SK-N-MC (cell line): ENCODE data around the gene CLEC17A.
A peak's percentile ranks its signal among the peaks of the same experiment; 100 is the strongest.
"Not testable (repeated sequence)": the region's sequence is repeated elsewhere in the genome, so short reads cannot be mapped to it uniquely, and the experiment has no call there.

Experiments
- DNase-seq: peaks from one replicate; pipeline ENCODE4 v3.0.0-alpha.2; 2011; ENCODE audit warnings: low read depth, low spot score
- H3K27ac ChIP-seq: fragments of 200-600 bp; sonication (generic); 2 replicates; pipeline ENCODE4 v1.5.1; 2016; ENCODE audit warnings: mixed run types
- H3K36me3 ChIP-seq: fragments of 200-600 bp; sonication (generic); 2 replicates; pipeline ENCODE4 v1.6.1; 2017; ENCODE audit warnings: antibody characterized with exemption, low read length, mixed read lengths; ENCODE audit not compliant: insufficient read depth
- H3K4me3 ChIP-seq: fragments of 200-600 bp; sonication (generic); 2 replicates; pipeline ENCODE4 v1.5.1; 2016
- H3K9ac ChIP-seq: fragments of 200-600 bp; sonication (generic); 2 replicates; pipeline ENCODE4 v1.8.0; 2017; ENCODE audit warnings: mixed run types, mixed read lengths; ENCODE audit not compliant: insufficient read length
- H3K9me3 ChIP-seq: fragments of 200-600 bp; sonication (generic); 2 replicates; pipeline ENCODE4 v1.6.1; 2017; ENCODE audit warnings: low read depth, mild to moderate bottlenecking, antibody characterized with exemption, low read length, moderate library complexity, mixed read lengths
- EZH2 ChIP-seq: fragments of 200-600 bp; sonication (generic); IDR thresholded peaks from one replicate; pipeline ENCODE4 v1.6.1; 2017; ENCODE audit warnings: antibody characterized with exemption
- FOXP2 ChIP-seq: optimal IDR thresholded peaks from 2 replicates; pipeline ENCODE3; 2011; ENCODE audit warnings: mild to moderate bottlenecking, moderate library complexity; ENCODE audit not compliant: insufficient read depth; ENCODE audit errors: extremely low read length, control extremely low read depth
- POLR2AphosphoS5 ChIP-seq: IDR thresholded peaks from 2 replicates; pipeline ENCODE4 v1.6.1; 2012; ENCODE audit warnings: mild to moderate bottlenecking, low read depth, low read length, borderline replicate concordance

The CLEC17A gene

GRCh38 chr19:14582894-14583340 lies at the start of gene CLEC17A:
TSS of gene CLEC17A (plus strand) at chr19:14583084. CDS start at chr19:14583161, 77 bp downstream.
- H3K9me3 ChIP-seq = no peaks in the 10 kb centered on the region
- TF ChIP-seq EZH2 = no peak
- TF ChIP-seq POLR2AphosphoS5 = no peak
- TF ChIP-seq FOXP2 = no peak
- DNase-seq = no peak
- no peaks in the 10 kb centered on the region for H3K36me3 ChIP-seq
- H3K27ac ChIP-seq = no peak within 1 kb of the TSS
- no peak within 1 kb of the TSS for H3K9ac ChIP-seq
- no peak within 1 kb of the TSS for H3K4me3 ChIP-seq

- H3K9me3 ChIP-seq = no peaks in the 10 kb centered on the region
- no peak overlapping the region; the same call in 1 of the 2 replicates for H3K27ac ChIP-seq
- TF ChIP-seq FOXP2 = no peak
- TF ChIP-seq EZH2 = no peak
- TF ChIP-seq POLR2AphosphoS5 = no peak
- H3K9ac ChIP-seq = no peak overlapping the region
- H3K4me3 ChIP-seq = no peak overlapping the region
- no peak for DNase-seq
- H3K36me3 ChIP-seq = peaks cover 21% of the 10 kb centered on the region
These were observed 49.4 kb upstream of the CLEC17A start for GRCh38 chr19:14533450-14533849.

- peaks cover 25% of the 10 kb centered on the region for H3K36me3 ChIP-seq
- H3K27ac ChIP-seq = peak overlapping the region; percentile 60
- no peaks in the 10 kb centered on the region for H3K9me3 ChIP-seq
- peak overlapping the region; percentile 30; the same call in 1 of the 2 replicates for H3K4me3 ChIP-seq
- TF ChIP-seq FOXP2 = no peak
- no peak for TF ChIP-seq POLR2AphosphoS5
- TF ChIP-seq EZH2 = no peak
- DNase-seq = no peak
- H3K9ac ChIP-seq = no peak overlapping the region
These were observed 45.8 kb upstream of the CLEC17A start for GRCh38 chr19:14536926-14537692.

- H3K27ac ChIP-seq = peak overlapping the region; percentile 98
- no peaks in the 10 kb centered on the region for H3K9me3 ChIP-seq
- DNase-seq = no peak
- TF ChIP-seq FOXP2 = no peak
- no peak for TF ChIP-seq POLR2AphosphoS5
- no peak for TF ChIP-seq EZH2
- H3K4me3 ChIP-seq = peak overlapping the region; percentile 10; the same call in 1 of the 2 replicates
- H3K9ac ChIP-seq = no peak overlapping the region
- peaks cover 5% of the 10 kb centered on the region; the same call in 1 of the 2 replicates for H3K36me3 ChIP-seq
These were observed 42.0 kb upstream of the CLEC17A start for GRCh38 chr19:14540741-14541525.

GRCh38 chr19:14541979-14542378 lies 40.9 kb upstream of the CLEC17A start:
- DNase-seq, H3K9ac ChIP-seq, H3K9me3 ChIP-seq, H3K36me3 ChIP-seq, H3K4me3 ChIP-seq: not testable (repeated sequence)
- peak overlapping the region; percentile 98 for H3K27ac ChIP-seq

- peak overlapping the region; percentile 98 for H3K27ac ChIP-seq
- TF ChIP-seq POLR2AphosphoS5 (peak; percentile 59; the same call in 1 of the 2 replicates), EZH2 (no peak), FOXP2 (peak; percentile 36)
- H3K36me3 ChIP-seq = peaks cover 5% of the 10 kb centered on the region; the same call in 1 of the 2 replicates
- peak overlapping the region; percentile 10 for H3K9ac ChIP-seq
- peak; percentile 95 for DNase-seq
- no peaks in the 10 kb centered on the region for H3K9me3 ChIP-seq
- H3K4me3 ChIP-seq = peak overlapping the region; percentile 50
These were observed 40.1 kb upstream of the CLEC17A start for GRCh38 chr19:14542711-14543328.

GRCh38 chr19:14544047-14544446 lies 38.8 kb upstream of the CLEC17A start:
- no peaks in the 10 kb centered on the region for H3K9me3 ChIP-seq
- no peak overlapping the region for H3K9ac ChIP-seq
- no peak overlapping the region for H3K4me3 ChIP-seq
- peaks cover 14% of the 10 kb centered on the region for H3K36me3 ChIP-seq
- peak overlapping the region; percentile 84 for H3K27ac ChIP-seq
- DNase-seq = no peak
- TF ChIP-seq EZH2 = no peak
- no peak for TF ChIP-seq POLR2AphosphoS5
- no peak for TF ChIP-seq FOXP2

GRCh38 chr19:14544977-14545715 lies 37.7 kb upstream of the CLEC17A start:
- no peaks in the 10 kb centered on the region for H3K9me3 ChIP-seq
- H3K9ac ChIP-seq = peak overlapping the region; percentile 9
- DNase-seq = no peak
- H3K27ac ChIP-seq = peak overlapping the region; percentile 85
- TF ChIP-seq POLR2AphosphoS5 = 0 out of 2 replicates have a peak, but pooled peaks have one; percentile 37
- TF ChIP-seq FOXP2 = no peak
- peak overlapping the region; percentile 63 for H3K4me3 ChIP-seq
- H3K36me3 ChIP-seq = peaks cover 13% of the 10 kb centered on the region
